ENCODE data around the gene CPED1. TPM values are rescaled to one million over a fixed set of nuclear protein-coding genes. Genes with fewer than 3 reads are reported as not detected.

CPED1 gene
- total RNA-seq, 1 donor from 2014 or later, result 0.09 TPM

DNA sequence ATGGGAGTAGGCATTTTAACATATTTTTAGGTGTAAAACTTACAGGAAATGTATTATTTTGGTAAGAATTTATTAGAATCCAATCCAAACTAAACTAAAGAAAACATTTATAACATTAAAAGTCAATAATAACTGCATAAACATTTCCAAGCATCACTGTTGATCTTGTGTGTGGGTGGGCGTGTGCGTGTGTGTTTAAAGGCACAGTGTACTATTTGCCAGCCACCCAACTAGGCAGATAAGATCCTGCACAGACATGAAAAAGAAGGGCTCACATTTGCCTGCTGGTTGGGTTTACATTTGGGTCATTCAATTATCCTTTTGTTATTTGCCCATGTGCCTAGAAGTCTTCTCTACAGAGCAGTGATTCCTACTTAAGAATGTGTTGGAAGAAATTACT is 309.3 kb downstream of the CPED1 start:
- ATAC-seq (ENCODE audit: low read depth) (no peak), DNase-seq (no peak)
- Mint-ChIP-seq H3K9me3 (peaks cover 8% of the 10 kb centered on the region), H3K36me3 (ENCODE audit: low read depth) (peaks cover 27% of the 10 kb centered on the region), H3K4me1 (peaks cover 24% of the 10 kb centered on the region), H3K27ac (no peak overlapping the region), H3K27me3 (no peaks in the 10 kb centered on the region), H3K4me3 (no peak overlapping the region)
- ChIA-PET POLR2A (no interaction called here), CTCF (no interaction called here)
- intact Hi-C loops (cut with micrococcal nuclease), result no loop called here
- TF ChIP-seq, protein P1, sequence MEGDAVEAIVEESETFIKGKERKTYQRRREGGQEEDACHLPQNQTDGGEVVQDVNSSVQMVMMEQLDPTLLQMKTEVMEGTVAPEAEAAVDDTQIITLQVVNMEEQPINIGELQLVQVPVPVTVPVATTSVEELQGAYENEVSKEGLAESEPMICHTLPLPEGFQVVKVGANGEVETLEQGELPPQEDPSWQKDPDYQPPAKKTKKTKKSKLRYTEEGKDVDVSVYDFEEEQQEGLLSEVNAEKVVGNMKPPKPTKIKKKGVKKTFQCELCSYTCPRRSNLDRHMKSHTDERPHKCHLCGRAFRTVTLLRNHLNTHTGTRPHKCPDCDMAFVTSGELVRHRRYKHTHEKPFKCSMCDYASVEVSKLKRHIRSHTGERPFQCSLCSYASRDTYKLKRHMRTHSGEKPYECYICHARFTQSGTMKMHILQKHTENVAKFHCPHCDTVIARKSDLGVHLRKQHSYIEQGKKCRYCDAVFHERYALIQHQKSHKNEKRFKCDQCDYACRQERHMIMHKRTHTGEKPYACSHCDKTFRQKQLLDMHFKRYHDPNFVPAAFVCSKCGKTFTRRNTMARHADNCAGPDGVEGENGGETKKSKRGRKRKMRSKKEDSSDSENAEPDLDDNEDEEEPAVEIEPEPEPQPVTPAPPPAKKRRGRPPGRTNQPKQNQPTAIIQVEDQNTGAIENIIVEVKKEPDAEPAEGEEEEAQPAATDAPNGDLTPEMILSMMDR (IDR thresholded peaks at IDR 0.05), result no peak

DNA sequence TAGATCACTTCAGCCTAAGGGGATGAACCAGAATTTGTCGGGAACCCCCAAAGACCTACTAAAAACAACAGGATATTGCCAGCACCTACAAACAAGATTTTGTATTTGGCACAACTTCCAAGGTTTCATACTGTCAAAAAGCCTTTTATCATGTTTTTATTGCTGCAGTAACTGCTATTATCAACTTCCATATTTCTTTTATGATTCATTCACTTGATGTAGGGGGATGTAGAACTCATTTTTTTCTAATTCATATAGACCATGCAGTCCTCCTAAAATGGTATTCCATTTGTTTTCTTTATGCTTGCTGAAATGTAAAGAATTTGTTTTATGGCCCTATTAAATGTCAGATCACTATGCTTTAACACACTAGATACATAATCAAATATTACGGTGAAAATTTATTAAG is 310.3 kb downstream of the CPED1 start:
- intact Hi-C loops (cut with micrococcal nuclease), result no loop called here
- H3K36me3 Mint-ChIP-seq (ENCODE audit: low read depth), result peaks cover 17% of the 10 kb centered on the region
- no peak overlapping the region for H3K27ac Mint-ChIP-seq
- H3K4me1 Mint-ChIP-seq, result peaks cover 33% of the 10 kb centered on the region
- H3K4me3 Mint-ChIP-seq, result no peak overlapping the region
- H3K27me3 Mint-ChIP-seq, result no peaks in the 10 kb centered on the region
- DNase-seq (no peak), ATAC-seq (ENCODE audit: low read depth) (no peak)
- TF ChIP-seq, protein P1 (IDR thresholded peaks at IDR 0.05), result no peak
- POLR2A ChIA-PET, result no interaction called here
- CTCF ChIA-PET, result no interaction called here
- peaks cover 7% of the 10 kb centered on the region for H3K9me3 Mint-ChIP-seq

DNA sequence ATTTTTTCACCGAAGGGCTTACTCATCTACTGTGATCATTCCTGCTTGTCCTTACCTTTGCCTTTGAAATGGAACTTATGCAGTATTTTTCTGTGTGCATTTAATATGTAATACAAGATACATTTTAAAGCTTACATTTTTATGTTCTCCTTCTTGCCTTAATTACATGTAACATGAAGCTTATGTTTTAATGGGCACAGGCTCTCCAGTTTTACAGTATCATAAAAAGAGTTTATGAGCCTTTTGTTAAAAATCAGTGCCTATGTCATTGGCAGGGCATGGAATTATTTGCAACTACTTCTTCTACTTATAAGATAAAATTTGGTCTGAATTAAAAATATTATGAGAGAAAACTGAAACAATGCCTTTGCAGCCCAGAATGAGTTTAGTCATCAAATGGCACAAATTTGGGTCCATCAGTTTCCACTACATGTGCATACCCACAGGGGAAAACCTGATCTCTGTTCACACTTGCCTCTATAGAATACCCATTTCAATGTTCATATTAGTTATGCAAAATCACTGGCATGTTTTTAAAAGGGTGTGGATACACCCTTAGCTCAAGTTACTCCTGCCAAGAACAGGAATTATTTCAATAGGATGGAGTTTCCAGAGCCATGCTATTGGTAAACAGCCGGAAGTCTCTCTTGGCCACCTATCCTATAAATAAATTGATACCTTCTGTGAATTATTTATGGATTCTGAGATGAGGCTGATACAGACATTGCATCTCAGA is 312.3 kb downstream of the CPED1 start:
- ATAC-seq (ENCODE audit: low read depth), result no peak
- no peak for DNase-seq
- TF ChIP-seq, protein P1 (IDR thresholded peaks at IDR 0.05), result no peak
- POLR2A ChIA-PET, result interaction anchor here (0.9 to 1.6 kb wide), 2 partner anchors 12 to 30 kb away, joined by 3 to 4 read pairs; no protein-coding TSS in a partner anchor
- intact Hi-C loops (cut with micrococcal nuclease), result no loop called here
- Mint-ChIP-seq H3K9me3 (peaks cover 5% of the 10 kb centered on the region), H3K4me1 (peaks cover 46% of the 10 kb centered on the region), H3K27me3 (no peaks in the 10 kb centered on the region), H3K27ac (peak overlapping the region; percentile 81), H3K4me3 (no peak overlapping the region), H3K36me3 (ENCODE audit: low read depth) (peaks cover 20% of the 10 kb centered on the region)
- CTCF ChIA-PET, result no interaction called here

DNA sequence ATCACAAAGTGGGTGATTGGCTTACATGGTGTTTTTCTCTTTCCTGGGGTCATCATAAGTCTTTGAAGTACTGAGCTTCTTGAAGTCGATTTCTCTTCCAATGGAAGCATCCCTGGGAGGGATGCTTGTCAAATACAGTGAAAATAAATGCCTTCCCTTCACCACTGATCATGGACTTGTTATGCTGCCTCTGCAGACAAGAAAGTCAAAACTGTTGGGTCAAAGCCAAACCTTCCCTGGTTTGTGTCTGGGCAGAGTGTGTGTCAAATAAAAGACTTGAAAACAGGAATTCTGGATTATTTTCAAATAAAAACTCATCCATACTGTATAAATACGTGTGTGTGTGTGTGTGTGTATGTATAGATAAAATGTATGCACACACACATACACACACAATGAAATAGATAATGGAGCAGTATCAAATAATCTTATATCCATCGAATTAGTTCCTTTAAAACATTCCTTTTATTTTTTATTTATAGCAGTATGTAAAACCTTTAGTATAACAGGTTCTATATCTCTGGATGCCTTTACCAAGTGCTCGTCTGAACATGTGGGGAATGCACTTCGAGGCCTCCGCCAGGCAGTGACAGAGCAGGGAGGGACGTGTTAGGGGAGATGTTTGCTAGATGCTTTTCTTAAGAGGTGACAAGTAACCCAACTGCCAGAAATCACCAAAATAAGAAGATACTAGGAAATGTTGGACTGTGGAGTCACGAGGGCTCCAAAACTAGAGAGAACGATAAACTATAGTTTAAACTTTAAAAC is 313.1 kb downstream of the CPED1 start:
- ChIA-PET POLR2A (interaction anchor here (1.0 to 1.7 kb wide), 3 partner anchors 11 to 123 kb away, joined by 4 to 8 read pairs (median 5); no protein-coding TSS in a partner anchor), CTCF (no interaction called here)
- no peak overlapping the region for H3K4me3 Mint-ChIP-seq

More for the DNA sequence above, 313.1 kb downstream of the CPED1 start:
- DNase-seq (no peak), ATAC-seq (ENCODE audit: low read depth) (no peak)
- TF ChIP-seq, protein P1 (IDR thresholded peaks at IDR 0.05), result no peak
- peaks cover 50% of the 10 kb centered on the region for H3K4me1 Mint-ChIP-seq
- peaks cover 23% of the 10 kb centered on the region for H3K36me3 Mint-ChIP-seq (ENCODE audit: low read depth)
- peak overlapping the region; percentile 81 for H3K27ac Mint-ChIP-seq
- intact Hi-C loops (cut with micrococcal nuclease), result loop anchor here (1.0 to 2.0 kb wide), 4 partner anchors 13 to 121 kb away; no protein-coding TSS in a partner anchor
- H3K27me3 Mint-ChIP-seq, result no peaks in the 10 kb centered on the region
- H3K9me3 Mint-ChIP-seq, result peaks cover 5% of the 10 kb centered on the region
